Panc1 (cell line): ENCODE measurements around the gene CCDC197. TPM values are rescaled to one million over a fixed set of nuclear protein-coding genes. Genes with fewer than 3 reads are reported as not detected.

Experiments used
- ATAC-seq: fragments of 200-7000 bp; cut with Tn5 transposase; 2 replicates; pipeline ENCODE4 v1.9.1; 2020; ENCODE audit warnings: mild to moderate bottlenecking, moderate library complexity
- BruUV-seq: library from RNA; stranded (reverse); fragments of 400-500 nt; replicated peaks from 2 replicates; lab custom pipeline; 2021; lab: Mats Ljungman, UMichigan
- CTCF ChIA-PET: fragments of 300-600 bp; sonication (Branson Sonifier 250); formaldehyde crosslinking; loops from one replicate; lab custom pipeline; 2022; ENCODE audit warnings: antibody characterized with exemption; lab: Charles Lee
- POLR2A ChIA-PET: fragments of 300-600 bp; sonication (Branson Sonifier 250); formaldehyde crosslinking; loops from one replicate; lab custom pipeline; 2022; ENCODE audit warnings: antibody characterized with exemption; lab: Charles Lee
- DNase-seq: peaks from one replicate; pipeline ENCODE4 v3.0.0-alpha.2; 2010; ENCODE audit warnings: low read depth, low spot score
- H3K27ac ChIP-seq: 2 replicates; pipeline ENCODE4 v1.5.1; 2011; ENCODE audit warnings: mild to moderate bottlenecking, low read length, inconsistent platforms
- H3K27me3 ChIP-seq: fragments of 200-500 bp; sonication (Bioruptor generic); 2 replicates; pipeline ENCODE4 v1.6.0; 2014; ENCODE audit warnings: low read length, inconsistent platforms; ENCODE audit not compliant: control insufficient read depth, insufficient read depth
- H3K36me3 ChIP-seq: fragments of 200-500 bp; sonication (Bioruptor generic); 2 replicates; pipeline ENCODE4 v1.5.1; 2014; ENCODE audit warnings: inconsistent platforms, mild to moderate bottlenecking, low read length, moderate library complexity; ENCODE audit not compliant: control insufficient read depth, insufficient read depth
- H3K4me1 ChIP-seq: 2 replicates; pipeline ENCODE4 v1.5.1; 2011; ENCODE audit warnings: inconsistent platforms, mild to moderate bottlenecking, low read length, moderate library complexity; ENCODE audit not compliant: control insufficient read depth, insufficient read depth
- H3K4me3 ChIP-seq, 2 experiments: 2 replicates each; pipeline ENCODE4 v1.5.1; 2011 to 2012; ENCODE audit warnings: low read depth in 2 of 2, low read length in 2 of 2, mild to moderate bottlenecking in 2 of 2, inconsistent platforms in 1 of 2, moderate library complexity in 1 of 2
- H3K9me3 ChIP-seq: fragments of 200-500 bp; sonication (Bioruptor generic); 2 replicates; pipeline ENCODE4 v1.5.1; 2014; ENCODE audit warnings: low read depth, mild to moderate bottlenecking, inconsistent platforms, low read length, moderate library complexity; ENCODE audit not compliant: control insufficient read depth, insufficient read depth
- POLR2AphosphoS5 ChIP-seq: IDR thresholded peaks from 2 replicates; pipeline ENCODE4 v1.6.1; 2012; ENCODE audit warnings: mild to moderate bottlenecking, low read depth, low read length, moderate library complexity
- REST ChIP-seq, 2 experiments: IDR thresholded peaks; 2 replicates each; pipeline ENCODE4 v1.6.1; 2011 to 2012; ENCODE audit warnings: low read depth in 2 of 2, control low read depth in 1 of 2, low read length in 1 of 2, mild to moderate bottlenecking in 1 of 2, moderate library complexity in 1 of 2; ENCODE audit not compliant: insufficient read depth in 1 of 2
- SIN3A ChIP-seq: IDR thresholded peaks from 2 replicates; pipeline ENCODE4 v1.6.1; 2012; ENCODE audit warnings: low read depth, mild to moderate bottlenecking, low read length, moderate library complexity, borderline replicate concordance; ENCODE audit not compliant: insufficient read depth
- TCF7L2 ChIP-seq: IDR thresholded peaks from 2 replicates; pipeline ENCODE4 v1.6.1; 2011; ENCODE audit warnings: mild to moderate bottlenecking, low read depth, low read length, inconsistent platforms
- in situ Hi-C: cut with HindIII; loops from 2 replicates; pipeline ENCODE4 v1.10.0; 2016; ENCODE audit warnings: low sequenced_read_pairs, low pct_unique_long_range_greater_than_20kb
- intact Hi-C: fragments of 100-400 bp; cut with micrococcal nuclease; formaldehyde crosslinking; loops from one replicate; pipeline ENCODE4 v1.10.0; 2022; ENCODE audit not compliant: unreplicated experiment
- total RNA-seq: library from RNA; stranded (reverse); gene quantifications from one replicate; pipeline ENCODE4 v1.2.1, GENCODE V29; 2021; ENCODE audit not compliant: unreplicated experiment
- TF ChIP-seq, protein P1 (sequence below): fragments of 450-650 bp; IDR thresholded peaks from 2 replicates; pipeline ENCODE4 v1.5.1; 2017; ENCODE audit warnings: mild to moderate bottlenecking

Gene CCDC197
- total RNA-seq, 1 experiment from 2014 or later: not detected

DNA sequence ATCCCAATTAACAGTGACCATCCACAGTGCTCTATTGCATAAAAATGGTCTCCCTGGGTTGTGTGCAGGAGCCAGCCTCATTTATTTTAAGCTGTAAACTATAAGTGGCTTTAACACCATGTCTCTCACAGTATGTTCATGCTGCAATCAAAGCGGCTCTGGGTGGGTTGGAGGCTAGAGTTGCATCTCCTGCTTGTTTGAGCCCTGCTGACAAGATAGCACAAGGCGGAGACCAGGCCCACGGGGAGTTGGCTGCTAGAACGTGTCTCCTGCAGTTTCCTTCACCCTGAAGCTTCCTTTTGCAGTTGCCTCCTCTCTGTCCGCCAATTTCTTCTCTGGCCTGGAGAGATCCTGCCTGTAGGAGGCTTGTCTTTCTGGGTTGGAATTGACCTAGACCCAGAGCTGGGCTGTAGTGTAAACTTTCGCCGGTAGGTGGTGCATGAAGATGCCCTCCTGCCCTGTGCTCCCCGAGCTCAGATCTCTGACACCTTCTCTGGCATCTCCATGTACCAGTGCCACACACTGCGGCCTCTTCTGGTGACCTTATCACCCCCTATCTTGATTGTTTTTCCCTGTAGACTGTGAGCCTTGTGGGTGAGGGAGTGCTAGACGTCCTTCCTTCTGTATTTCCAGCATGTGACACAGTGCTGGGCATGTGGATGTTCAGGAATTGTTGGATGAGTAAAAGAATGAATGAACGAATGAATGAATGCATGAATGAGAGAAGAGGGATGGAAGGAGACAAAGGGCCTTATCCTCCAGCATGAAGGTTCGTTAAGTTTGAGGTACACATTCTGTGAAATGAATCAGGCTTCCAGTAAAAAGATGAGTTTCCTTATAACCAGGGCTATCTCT lies 39.4 kb downstream of the CCDC197 start:
- ChIA-PET POLR2A (no interaction called here), CTCF (interaction anchor here (0.6 to 1.9 kb wide), 8 partner anchors 8 to 450 kb away, joined by 3 to 16 read pairs (median 4); partner anchors contain the start of gene OTUB2)
- no peak overlapping the region for H3K27ac ChIP-seq
- H3K36me3 ChIP-seq: no peaks in the 10 kb centered on the region
- no TSS peak for BruUV-seq
- ATAC-seq: peak; percentile 97
- H3K27me3 ChIP-seq: no peaks in the 10 kb centered on the region
- in situ Hi-C loops: no loop called here
- no peak overlapping the region for H3K4me3 ChIP-seq
- intact Hi-C loops: loop anchor here (2.0 kb wide), 1 partner anchor 100 kb away; no protein-coding TSS in a partner anchor
- DNase-seq: peak; percentile 62
- TF ChIP-seq, protein P1, sequence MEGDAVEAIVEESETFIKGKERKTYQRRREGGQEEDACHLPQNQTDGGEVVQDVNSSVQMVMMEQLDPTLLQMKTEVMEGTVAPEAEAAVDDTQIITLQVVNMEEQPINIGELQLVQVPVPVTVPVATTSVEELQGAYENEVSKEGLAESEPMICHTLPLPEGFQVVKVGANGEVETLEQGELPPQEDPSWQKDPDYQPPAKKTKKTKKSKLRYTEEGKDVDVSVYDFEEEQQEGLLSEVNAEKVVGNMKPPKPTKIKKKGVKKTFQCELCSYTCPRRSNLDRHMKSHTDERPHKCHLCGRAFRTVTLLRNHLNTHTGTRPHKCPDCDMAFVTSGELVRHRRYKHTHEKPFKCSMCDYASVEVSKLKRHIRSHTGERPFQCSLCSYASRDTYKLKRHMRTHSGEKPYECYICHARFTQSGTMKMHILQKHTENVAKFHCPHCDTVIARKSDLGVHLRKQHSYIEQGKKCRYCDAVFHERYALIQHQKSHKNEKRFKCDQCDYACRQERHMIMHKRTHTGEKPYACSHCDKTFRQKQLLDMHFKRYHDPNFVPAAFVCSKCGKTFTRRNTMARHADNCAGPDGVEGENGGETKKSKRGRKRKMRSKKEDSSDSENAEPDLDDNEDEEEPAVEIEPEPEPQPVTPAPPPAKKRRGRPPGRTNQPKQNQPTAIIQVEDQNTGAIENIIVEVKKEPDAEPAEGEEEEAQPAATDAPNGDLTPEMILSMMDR: peak; percentile 85
- TF ChIP-seq POLR2AphosphoS5: no peak
- no peaks in the 10 kb centered on the region for H3K4me1 ChIP-seq
- no peaks in the 10 kb centered on the region; the same call in 1 of the 2 replicates for H3K9me3 ChIP-seq

GRCh38 chr14:94037954-94038353 lies 40.9 kb downstream of the CCDC197 start:
- Histone ChIP-seq H3K27ac (no peak overlapping the region), H3K27me3 (no peaks in the 10 kb centered on the region), H3K9me3 (no peaks in the 10 kb centered on the region; the same call in 1 of the 2 replicates), H3K36me3 (no peaks in the 10 kb centered on the region), H3K4me1 (no peaks in the 10 kb centered on the region), H3K4me3 (no peak overlapping the region)
- in situ Hi-C loops (no loop called here), intact Hi-C loops (loop anchor here (2.0 kb wide), 1 partner anchor 99 kb away; no protein-coding TSS in a partner anchor)
- ChIA-PET POLR2A (no interaction called here), CTCF (interaction anchor here (0.6 to 0.9 kb wide), 2 partner anchors 55 to 91 kb away, joined by 4 to 7 read pairs; no protein-coding TSS in a partner anchor)
- no peak for DNase-seq
- BruUV-seq: no TSS peak
- TF ChIP-seq REST (IDR thresholded peaks at IDR 0.05; ENCODE audit: insufficient read depth in 1 of 2, low read depth in 2 of 2, low read length in 1 of 2) (no peak), TCF7L2 (no peak), POLR2AphosphoS5 (no peak), SIN3A (no peak)
- TF ChIP-seq, protein P1: no peak
- ATAC-seq: no peak
